Measurements from ENCODE around the gene CREB3L2.
"Not testable (repeated sequence)": the region's sequence is repeated elsewhere in the genome, so short reads cannot be mapped to it uniquely, and the experiment has no call there.

The CREB3L2 gene

GRCh38 chr7:137974766-137975165 is 27.1 kb downstream of the CREB3L2 start:
- TF ChIP-seq CTCF (IDR thresholded peaks at IDR 0.05; ENCODE audit: low read depth, low read length), result no peak
- H3K27me3 ChIP-seq (ENCODE audit: insufficient read depth, low read depth, severe bottlenecking), result no peaks in the 10 kb centered on the region
- no peaks in the 10 kb centered on the region for H3K9me3 ChIP-seq (ENCODE audit: severe bottlenecking)
- no peak overlapping the region for H3K27ac ChIP-seq
- H3K4me3 ChIP-seq (ENCODE audit: low read depth, low read length), result no peak overlapping the region
- no peaks in the 10 kb centered on the region for H3K36me3 ChIP-seq
- no peak for DNase-seq

GRCh38 chr7:137970253-137970975 is 31.5 kb downstream of the CREB3L2 start:
- TF ChIP-seq CTCF (IDR thresholded peaks at IDR 0.05; ENCODE audit: low read depth, low read length), result no peak
- no peak overlapping the region for H3K4me3 ChIP-seq (ENCODE audit: low read depth, low read length)
- peaks cover 4% of the 10 kb centered on the region for H3K9me3 ChIP-seq (ENCODE audit: severe bottlenecking)
- no peaks in the 10 kb centered on the region for H3K36me3 ChIP-seq
- no peak overlapping the region for H3K27ac ChIP-seq
- no peak for DNase-seq
- H3K27me3 ChIP-seq (ENCODE audit: insufficient read depth, low read depth, severe bottlenecking), result no peaks in the 10 kb centered on the region

GRCh38 chr7:137969828-137970227 is 32.1 kb downstream of the CREB3L2 start:
- no peak for TF ChIP-seq CTCF (IDR thresholded peaks at IDR 0.05; ENCODE audit: low read depth, low read length)
- H3K27me3 ChIP-seq (ENCODE audit: insufficient read depth, low read depth, severe bottlenecking), result no peaks in the 10 kb centered on the region
- peaks cover 4% of the 10 kb centered on the region for H3K9me3 ChIP-seq (ENCODE audit: severe bottlenecking)
- no peak for DNase-seq
- H3K36me3 ChIP-seq, result no peaks in the 10 kb centered on the region
- H3K4me3 ChIP-seq (ENCODE audit: low read depth, low read length), result no peak overlapping the region
- H3K27ac ChIP-seq, result no peak overlapping the region

GRCh38 chr7:137968890-137969289 is 33.0 kb downstream of the CREB3L2 start:
- Histone ChIP-seq H3K9me3 (ENCODE audit: severe bottlenecking) (peaks cover 4% of the 10 kb centered on the region), H3K27ac (no peak overlapping the region), H3K27me3 (ENCODE audit: insufficient read depth, low read depth, severe bottlenecking) (no peaks in the 10 kb centered on the region), H3K36me3 (no peaks in the 10 kb centered on the region), H3K4me3 (ENCODE audit: low read depth, low read length) (no peak overlapping the region)
- TF ChIP-seq CTCF (IDR thresholded peaks at IDR 0.05; ENCODE audit: low read depth, low read length), result no peak
- DNase-seq, result no peak

- H3K27ac ChIP-seq; DNase-seq; H3K36me3 ChIP-seq; H3K27me3 ChIP-seq (ENCODE audit: insufficient read depth, low read depth, severe bottlenecking); H3K9me3 ChIP-seq (ENCODE audit: severe bottlenecking); H3K4me3 ChIP-seq (ENCODE audit: low read depth, low read length): not testable (repeated sequence)
Observed at GRCh38 chr7:137968339-137968738, 33.5 kb downstream of the CREB3L2 start.

- Histone ChIP-seq H3K4me3 (ENCODE audit: low read depth, low read length) (no peak overlapping the region), H3K27ac (no peak overlapping the region), H3K27me3 (ENCODE audit: insufficient read depth, low read depth, severe bottlenecking) (no peaks in the 10 kb centered on the region), H3K9me3 (ENCODE audit: severe bottlenecking) (peaks cover 4% of the 10 kb centered on the region), H3K36me3 (no peaks in the 10 kb centered on the region)
- no peak for TF ChIP-seq CTCF (IDR thresholded peaks at IDR 0.05; ENCODE audit: low read depth, low read length)
- no peak for DNase-seq
Observed at GRCh38 chr7:137967143-137968018, 34.5 kb downstream of the CREB3L2 start.
